CMK (cell line): ENCODE measurements around the gene SEPTIN1.
A peak's percentile ranks its signal among the peaks of the same experiment; 100 is the strongest.
"Not testable (repeated sequence)": the region's sequence is repeated elsewhere in the genome, so short reads cannot be mapped to it uniquely, and the experiment has no call there.

ENCODE experiments used
- DNase-seq: peaks from one replicate; pipeline ENCODE4 v3.0.0-alpha.2; 2010; ENCODE audit warnings: low read depth

Gene SEPTIN1

GRCh38 chr16:30357715-30358576 lies 24.4 kb downstream of the SEPTIN1 start:
- no peak for DNase-seq

DNA sequence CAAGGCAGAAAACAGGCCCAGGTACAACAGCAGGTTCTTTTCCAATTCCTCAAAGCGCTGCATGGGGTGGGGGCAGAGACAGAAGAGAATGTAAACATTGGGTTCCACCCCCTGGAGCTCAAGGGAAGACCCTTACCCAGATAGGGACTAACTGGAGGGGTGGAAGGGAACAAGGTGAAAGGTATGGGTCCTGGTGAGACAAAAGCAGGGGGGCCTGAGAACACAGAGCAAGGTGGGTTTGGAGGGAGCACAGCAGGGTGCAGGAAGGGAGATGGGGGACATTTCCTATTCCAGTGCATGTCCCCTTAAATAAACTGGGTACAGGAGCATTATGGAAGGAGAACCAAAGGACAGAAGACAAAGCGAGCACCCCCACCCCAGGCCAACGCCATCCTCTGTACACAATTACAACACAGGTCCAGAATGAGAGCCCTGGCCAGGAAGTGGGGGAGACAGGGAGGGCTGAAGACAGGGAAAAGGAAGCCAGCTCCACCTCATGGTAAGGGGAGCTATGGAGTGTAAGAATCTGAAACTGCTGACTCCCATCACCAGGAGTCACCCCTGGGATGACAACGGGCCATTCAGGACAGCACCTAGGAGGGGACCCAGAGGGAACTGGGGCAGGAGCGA lies 25.2 kb downstream of the SEPTIN1 start:
- no peak for DNase-seq

- no peak for DNase-seq
These were observed 25.8 kb downstream of the SEPTIN1 start for GRCh38 chr16:30356401-30357084.

GRCh38 chr16:30355954-30356308 lies 26.4 kb downstream of the SEPTIN1 start:
- no peak for DNase-seq

DNA sequence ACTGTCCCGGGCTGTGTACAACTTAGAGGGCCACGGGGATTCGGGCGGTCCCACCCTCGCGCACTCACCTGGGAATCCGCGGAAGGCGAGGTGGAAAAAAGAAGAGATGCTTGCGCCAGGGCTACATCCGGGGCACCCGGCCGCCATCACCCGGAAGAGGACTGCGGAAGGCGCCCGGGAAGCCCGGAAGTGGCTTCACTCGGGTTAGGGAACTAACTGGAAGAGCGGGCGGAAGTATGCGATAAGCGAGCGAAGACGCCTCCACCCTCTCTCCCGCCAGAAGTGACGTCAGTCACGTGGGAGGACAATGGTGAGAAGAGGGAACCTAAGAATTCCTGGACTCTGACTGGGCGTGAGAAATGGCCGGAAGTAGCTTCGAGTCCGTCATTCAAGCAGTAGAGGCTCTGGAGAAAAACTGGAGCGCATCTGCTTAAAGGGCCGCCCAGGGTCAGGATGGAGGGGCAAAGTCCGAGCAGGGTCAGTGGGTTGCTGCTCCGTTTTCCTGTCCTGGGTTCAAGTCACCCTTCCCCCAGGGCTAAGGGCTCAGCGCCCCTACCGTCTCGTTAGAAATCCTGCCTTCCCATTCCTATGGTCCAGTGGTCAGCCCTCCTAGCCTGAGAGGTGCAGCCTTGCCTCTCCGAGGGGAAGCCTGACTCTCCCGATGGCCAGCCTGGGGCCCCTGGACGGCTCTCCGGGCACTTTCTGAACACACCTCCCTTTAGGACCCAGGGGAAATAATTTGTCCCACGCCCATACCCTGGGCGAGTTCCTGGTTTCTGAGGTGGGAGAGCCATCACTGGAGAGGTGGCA lies 27.0 kb downstream of the SEPTIN1 start, which contains the start of gene CD2BP2:
Gene CD2BP2 (minus strand): TSS at position 165 of the 810 bp plus-strand sequence. CDS start 627 bp downstream, outside the sequence.
- peak; percentile 97 for DNase-seq

- no peak for DNase-seq
These were observed 27.8 kb downstream of the SEPTIN1 start for GRCh38 chr16:30354423-30355143.

- DNase-seq, result no peak
These were observed 28.8 kb downstream of the SEPTIN1 start for GRCh38 chr16:30353438-30354129.

- DNase-seq, result no peak
These were observed 29.6 kb downstream of the SEPTIN1 start for GRCh38 chr16:30352488-30353401.

DNA sequence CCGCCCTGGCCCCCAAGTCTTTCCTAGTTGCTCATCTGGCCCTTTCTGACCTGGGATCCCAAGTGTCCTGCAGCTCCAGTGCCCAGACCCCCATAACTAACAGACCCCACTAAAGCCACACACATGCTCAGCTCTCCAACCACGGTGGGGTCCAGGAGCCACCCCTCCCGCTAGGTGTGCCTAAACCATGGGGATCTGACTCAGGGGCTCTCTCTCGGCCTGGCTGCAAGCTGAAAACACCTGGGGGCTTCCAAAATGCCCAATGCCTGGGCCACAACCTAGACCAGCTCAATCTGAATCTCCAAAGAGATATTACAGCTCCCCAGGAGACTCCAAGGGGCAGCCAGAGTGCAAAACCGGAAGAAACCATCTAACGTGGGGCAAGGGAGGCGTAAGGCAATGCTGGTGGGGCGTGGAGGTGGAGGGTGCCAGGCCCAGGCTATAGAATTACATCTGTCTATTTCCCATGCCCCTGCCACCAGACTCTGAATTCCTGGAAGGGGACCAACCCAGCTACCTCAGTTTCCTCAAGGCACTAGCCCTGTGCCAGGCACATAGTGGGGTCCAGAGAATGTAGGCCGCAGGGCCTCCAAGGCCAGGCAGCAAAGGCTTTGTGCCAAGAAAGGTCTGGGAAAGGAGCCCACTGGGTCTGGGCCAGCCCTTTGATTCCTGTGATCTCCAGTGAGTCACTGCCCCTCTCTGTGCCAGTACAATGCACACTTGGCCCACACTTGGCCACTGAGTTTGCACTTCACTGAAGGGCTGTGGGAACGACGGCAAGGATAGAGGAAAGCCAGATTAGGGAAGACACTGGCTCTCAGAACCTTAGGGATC lies 30.6 kb downstream of the SEPTIN1 start:
- DNase-seq, result no peak

DNA sequence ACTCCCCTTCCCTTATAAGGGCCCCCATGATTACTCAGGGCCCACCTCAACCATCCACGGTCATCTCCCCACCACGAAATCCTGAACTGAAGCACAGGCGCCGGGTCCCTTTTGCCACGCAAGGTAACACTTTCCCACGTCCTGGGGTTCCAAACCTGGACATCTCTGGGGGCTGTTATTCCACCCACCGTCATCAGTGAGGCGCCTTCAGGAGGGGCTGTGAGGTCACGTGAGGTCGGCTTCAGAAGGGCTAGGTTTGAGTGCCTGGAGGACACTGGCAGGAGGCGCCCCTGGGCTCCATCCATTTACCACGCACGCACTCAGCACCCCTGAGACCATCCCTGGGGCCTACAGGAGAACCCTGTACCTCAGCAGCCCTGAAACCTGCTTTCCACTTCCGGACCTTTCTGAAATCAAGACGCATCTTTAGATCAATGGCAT lies 31.3 kb downstream of the SEPTIN1 start:
- no peak for DNase-seq

- DNase-seq, result no peak
These were observed 32.1 kb downstream of the SEPTIN1 start for GRCh38 chr16:30350134-30350871.

- DNase-seq, result no peak
These were observed 32.7 kb downstream of the SEPTIN1 start for GRCh38 chr16:30349675-30350074.

DNA sequence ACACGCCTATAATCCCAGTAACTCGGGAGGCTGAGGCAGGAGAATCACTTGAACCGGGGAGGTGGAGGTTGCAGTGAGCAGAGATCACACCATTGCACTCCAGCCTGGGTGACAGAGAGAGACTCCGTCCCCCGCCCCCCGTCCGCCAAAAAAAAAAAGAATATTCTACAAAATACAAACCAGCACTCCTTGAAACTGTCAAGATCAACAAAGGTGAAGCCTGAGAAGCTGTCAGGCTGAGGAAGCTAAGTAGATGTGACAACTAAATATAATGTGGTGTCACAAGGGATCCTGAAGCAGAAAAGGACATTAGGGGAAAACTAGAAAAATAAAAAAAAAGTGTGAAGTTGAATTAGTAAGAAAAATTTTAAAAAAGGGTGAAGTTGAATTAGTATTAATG lies 33.4 kb downstream of the SEPTIN1 start:
- no peak for DNase-seq

- no peak for DNase-seq
These were observed 34.2 kb downstream of the SEPTIN1 start for GRCh38 chr16:30348113-30348512.

- DNase-seq, result no peak
These were observed 36.1 kb downstream of the SEPTIN1 start for GRCh38 chr16:30346286-30346685.

DNA sequence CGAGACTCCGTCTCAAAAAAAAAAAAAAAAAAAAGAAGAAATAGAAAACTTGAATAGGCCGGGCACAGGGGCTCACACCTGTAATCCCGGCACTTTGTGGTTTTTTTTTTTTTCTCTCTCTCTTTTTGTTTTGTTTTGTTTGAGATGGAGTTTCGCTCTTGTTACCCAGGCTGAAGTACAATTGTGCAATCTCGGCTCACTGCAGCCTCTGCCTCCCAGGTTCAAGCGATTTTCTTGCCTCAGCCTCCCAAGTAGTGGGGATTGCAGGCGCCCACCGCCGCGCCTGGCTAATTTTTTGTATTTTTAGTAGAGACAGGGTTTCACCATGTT lies 38.9 kb downstream of the SEPTIN1 start:
- DNase-seq, result not testable (repeated sequence)

DNA sequence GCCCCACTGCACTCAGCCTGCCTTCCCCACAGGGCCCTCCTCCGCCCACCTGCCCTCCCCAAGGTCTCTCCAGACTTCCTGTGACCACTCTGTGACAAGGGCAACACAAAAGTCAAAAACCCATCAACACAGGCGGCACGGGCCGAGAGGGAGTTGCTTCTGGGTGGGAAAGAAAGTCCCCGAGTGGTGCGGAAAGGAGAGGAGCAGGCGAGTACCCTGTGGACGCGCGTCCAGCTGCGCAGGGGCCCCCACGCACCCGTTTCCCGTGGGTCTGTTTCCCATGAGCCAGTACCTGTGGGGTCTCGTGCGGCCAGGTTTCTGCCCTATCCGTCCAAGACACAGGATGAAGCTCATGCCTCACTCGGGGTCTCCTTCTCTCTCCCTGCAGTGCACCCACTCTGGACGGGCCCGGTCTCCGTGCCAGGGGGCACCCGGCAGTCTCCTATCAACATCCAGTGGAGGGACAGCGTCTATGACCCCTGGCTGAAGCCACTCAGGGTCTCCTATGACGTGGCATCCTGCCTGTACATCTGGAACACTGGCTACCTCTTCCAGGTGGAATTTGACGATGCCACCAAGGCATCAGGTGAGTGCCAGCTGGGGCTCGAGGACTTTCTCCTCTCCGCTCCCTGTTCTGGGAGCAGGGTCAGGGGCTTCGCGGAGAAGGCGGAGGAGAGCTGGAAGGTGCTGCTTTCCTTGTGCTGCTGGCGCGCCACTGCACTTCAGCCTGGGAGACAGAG lies 39.4 kb downstream of the SEPTIN1 start:
- DNase-seq, result no peak
